Dermis microvascular lymphatic vessel endothelial cell (primary cell): ENCODE measurements around the gene PRKAA2. TPM values are rescaled to one million over a fixed set of nuclear protein-coding genes. Genes with fewer than 3 reads are reported as not detected.

ENCODE experiments used
- DNase-seq, 2 donors: peaks; one replicate each; pipeline versions ENCODE4 v3.0.0 to v3.0.0-alpha.2; 2010; ENCODE audit warnings: low read depth in 2 of 2
- total RNA-seq: library from RNA; depleted of rRNA; stranded (reverse); fragments of >200 nt; gene quantifications from 2 replicates; pipeline ENCODE4 v1.2.1, GENCODE V29; 2014

The PRKAA2 gene
- total RNA-seq, 1 donor from 2014 or later = 1.7 TPM

- no peak for DNase-seq
Observed at GRCh38 chr1:56712150-56712549, 67.0 kb downstream of the PRKAA2 start.

DNA sequence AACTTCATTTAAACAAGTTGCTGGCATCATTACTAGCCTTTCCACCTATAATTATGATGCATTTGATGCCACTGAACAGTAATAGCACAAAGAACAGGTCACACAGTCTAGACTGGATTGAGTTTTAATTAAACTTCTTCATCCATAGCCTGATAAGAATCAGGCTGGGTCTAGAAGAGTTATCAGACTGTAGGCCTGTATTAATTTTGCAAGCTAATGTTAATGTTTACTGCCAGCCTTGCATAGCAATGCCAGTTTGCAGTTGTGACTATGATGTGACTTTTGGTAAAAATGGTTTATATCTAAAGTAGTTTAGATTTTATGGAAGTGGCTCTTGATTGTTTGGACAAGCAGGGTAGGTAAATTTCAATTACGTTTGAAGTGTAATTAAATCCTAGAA, 68.0 kb downstream of the PRKAA2 start:
- no peak for DNase-seq

DNA sequence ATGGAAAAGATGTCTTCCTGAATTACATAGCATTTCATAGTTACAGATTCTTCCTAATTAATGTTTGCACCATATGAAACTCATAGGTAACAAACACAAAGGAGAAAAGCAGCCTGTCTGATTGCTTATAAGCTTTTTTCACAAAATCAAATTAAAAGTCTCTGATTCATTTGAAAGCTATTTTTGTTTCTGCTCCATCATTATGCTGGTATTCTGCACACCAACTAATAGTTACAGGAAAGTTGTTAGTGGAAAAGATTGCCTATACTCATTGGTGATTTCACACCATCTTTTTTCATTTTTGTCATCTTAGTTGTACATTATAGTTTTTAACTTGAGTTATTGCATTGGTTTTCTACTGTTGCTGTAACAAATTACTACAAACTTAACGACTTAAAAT, 70.0 kb downstream of the PRKAA2 start:
- no peak for DNase-seq

GRCh38 chr1:56719171-56719570, 74.1 kb downstream of the PRKAA2 start:
- DNase-seq = no peak

GRCh38 chr1:56726706-56727105, 81.6 kb downstream of the PRKAA2 start:
- DNase-seq = no peak

DNA sequence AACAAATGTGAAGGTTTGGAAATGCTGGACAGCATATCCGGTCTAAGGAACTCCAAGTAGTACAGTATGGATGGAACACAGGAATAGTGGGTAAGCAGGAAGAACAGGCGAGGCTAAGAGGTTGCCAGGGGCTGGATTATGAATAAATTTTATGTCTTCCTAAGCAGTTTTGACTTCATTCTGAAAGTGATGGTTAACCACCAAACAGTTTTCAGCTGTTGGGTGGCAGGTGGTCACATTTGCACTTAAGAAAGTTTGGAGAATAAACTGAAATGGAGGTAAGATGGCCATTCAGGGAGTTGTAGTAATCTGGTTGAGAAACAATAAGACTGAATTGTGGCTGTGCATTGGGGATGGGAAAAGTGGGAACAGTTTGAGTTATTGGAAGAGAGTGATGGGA, 83.8 kb downstream of the PRKAA2 start:
- DNase-seq = no peak

GRCh38 chr1:56745231-56745630, 100.1 kb downstream of the PRKAA2 start:
- DNase-seq = no peak

- no peak for DNase-seq
Observed at GRCh38 chr1:56754708-56755479, 109.8 kb downstream of the PRKAA2 start.

GRCh38 chr1:56755911-56756310, 110.8 kb downstream of the PRKAA2 start:
- DNase-seq = no peak

DNA sequence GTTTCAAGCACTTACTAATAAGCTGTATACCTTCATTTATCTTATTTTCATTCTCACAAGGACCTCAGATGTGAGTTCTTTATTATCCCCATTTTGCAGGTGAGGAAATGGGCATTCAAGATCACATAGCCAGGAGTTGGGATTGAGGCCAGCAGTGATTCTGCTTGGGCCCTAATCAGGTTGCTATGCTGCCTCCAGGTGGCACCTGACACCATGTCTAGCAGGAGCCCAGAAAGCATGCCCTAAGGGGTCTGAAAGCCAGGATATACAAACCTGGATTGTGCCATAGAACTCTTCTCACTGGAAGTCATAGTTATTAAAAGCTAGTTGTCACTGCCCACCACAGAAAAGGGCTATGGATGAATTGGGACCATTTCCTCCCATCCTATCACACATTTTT, 113.0 kb downstream of the PRKAA2 start:
- DNase-seq = peak; percentile 7 to 10

DNA sequence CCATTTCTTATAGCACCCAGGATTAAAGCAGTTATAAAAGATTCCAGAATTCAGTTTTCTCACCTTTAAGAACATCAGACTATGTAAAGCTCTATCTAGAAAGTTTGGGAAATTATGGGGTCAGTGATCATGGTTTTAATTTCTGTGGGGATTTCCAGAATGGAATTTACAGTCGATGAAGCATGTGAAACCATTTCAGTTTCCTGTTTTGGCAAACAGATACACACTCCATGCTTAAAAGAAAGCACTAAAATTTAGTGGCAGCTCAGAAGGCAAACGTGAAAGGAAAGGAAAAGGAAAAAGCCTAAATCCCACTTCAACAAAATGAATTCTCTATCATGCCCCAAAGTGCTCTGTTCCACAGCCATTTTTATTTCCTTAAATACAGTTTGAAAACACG, 113.7 kb downstream of the PRKAA2 start:
- peak; percentile 3 to 5 for DNase-seq

Other genes starting within 250 kb of the PRKAA2 start
- gene PLPP3, start 65.8 kb upstream of the PRKAA2 start, total RNA-seq = 22.6 and 59.7 TPM in 2 replicates
- under 0.01 TPM in 1 of 2 replicates, not detected in the other for gene FYB2, start 174.1 kb downstream of the PRKAA2 start, total RNA-seq
- gene C8A, start 209.5 kb downstream of the PRKAA2 start, total RNA-seq = not detected in 2 replicates